GM04504 (cell line): ENCODE data around the gene MCAM.

Experiments used
- DNase-seq: peaks from one replicate; pipeline ENCODE4 v3.0.0-alpha.2; 2012; ENCODE audit warnings: low read depth

Gene MCAM

DNA sequence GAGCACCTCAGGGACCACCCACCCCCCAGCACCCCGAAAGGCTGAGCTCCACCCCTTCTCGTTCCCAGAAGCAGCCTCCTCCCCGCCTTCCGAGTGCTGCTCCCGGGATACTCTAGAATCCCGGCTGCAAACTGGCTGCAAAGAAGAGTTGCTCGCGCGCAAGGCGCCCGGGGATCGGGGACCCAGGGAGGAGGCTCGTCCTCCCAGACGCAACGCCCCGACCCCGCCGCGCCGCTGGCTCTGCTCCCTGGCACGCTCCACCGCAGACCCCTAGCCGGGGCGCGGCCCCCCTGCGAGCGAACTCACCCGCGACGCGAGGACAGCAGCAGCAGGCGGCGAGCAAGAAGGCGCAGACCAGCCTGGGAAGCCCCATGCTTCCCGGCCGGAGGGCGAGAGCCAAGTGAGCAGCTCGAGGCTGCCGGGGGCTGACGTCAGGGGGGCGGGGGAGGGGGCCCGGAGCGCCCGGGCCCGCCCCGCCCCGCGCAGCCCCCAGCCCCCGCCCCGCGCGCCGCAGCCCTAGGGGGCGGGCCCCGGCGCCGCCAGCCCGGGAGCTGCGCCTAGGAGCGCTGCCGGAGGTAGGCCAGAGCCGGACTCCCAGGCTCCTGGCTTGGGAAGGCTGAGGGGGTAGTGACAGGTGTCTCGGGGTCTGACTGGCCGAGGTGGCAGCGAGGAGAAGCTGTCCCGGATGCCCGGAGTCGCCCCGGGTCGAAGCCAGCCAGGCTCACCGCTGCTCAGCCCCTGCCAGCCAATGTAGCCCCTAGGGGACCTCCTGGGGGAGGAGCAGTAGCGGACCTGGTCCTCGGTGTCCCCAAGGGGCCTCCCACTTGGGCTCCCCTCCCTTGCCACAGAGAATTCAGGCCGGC lies at the start of gene MCAM:
MCAM (minus strand) TSS at position 402 of the 863 bp plus-strand sequence; CDS start at position 373, 29 bp downstream.
- DNase-seq: no peak

DNA sequence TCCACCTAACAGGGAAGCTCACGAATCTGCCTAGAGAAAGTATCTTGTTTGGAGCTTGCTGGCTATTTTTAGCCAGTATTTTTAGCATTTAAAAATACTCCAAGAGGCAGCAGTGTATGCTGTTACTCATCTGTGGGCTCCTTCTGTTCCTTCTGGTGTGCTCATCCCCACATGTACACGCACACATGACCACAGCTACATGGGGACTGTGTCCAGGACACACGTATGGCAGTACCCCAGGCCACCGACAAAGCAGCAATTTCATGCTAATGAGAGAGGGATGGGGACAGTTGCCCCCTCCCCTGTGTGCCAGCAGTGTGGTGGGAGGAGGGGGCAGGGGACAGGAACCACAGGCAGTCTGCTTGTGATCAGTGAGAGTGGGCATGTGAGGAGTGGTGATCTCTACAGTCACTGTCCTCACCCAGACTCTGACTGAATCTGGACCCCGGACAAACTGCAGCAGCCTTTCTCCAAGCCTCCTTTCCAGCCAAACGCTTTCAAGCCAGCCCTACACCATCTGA lies 48.2 kb upstream of the MCAM start:
- DNase-seq: no peak

GRCh38 chr11:119363851-119364590 lies 47.1 kb upstream of the MCAM start:
- no peak for DNase-seq

DNA sequence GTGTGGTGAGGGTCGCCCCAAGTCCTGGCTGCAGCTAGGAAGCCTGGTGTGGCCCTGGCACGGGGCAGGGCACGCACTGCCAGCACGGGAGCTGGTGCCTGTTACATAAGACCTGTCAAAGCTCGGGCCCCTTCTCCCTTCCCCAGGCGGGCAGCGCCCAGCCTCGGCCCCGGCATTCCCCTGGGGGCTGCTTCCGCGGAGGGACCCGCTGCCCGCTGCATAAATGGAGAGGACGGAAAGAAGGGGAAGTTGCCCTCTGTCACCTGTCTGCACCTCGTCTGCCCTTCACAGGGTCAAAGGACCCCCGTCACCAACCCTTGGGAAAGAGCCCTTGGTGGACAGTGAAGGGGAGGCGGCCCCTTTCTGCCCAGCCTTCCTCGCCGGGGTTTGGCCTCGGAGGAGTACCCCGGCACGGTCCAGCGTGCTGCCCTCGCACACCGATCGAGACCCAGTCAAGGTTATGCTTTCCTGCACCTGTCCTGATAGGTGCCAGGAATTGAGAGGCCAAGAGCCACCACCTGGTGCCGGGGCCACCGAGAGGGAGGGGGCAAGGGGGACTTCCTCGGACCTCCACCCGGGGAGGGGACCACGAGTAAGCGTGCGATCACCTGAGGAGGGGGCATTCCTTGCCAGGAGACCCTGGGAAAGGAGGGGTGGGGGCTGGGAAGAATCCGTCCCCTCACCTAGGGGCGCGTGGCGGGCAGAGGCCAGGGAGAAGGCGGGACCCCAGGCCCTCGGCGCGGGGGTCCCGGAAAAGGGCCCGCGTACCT lies 46.3 kb upstream of the MCAM start:
- DNase-seq: no peak

DNA sequence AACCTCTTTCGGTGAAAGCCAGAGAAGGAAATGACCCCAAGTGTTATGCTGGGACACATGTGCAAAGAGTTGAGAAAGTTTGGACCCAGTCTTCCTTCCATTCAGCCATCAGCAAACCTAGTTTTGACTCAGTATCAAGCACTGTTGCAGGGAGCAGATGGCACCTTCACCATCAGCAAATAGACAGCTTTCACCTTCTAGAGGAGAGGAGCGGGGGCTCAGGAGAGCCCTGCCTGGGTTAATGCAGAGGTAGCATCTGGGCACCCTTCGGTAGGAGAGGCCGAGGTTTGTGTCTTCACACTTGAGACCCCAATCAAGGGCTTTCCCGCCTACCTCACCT lies 45.8 kb upstream of the MCAM start:
- no peak for DNase-seq

DNA sequence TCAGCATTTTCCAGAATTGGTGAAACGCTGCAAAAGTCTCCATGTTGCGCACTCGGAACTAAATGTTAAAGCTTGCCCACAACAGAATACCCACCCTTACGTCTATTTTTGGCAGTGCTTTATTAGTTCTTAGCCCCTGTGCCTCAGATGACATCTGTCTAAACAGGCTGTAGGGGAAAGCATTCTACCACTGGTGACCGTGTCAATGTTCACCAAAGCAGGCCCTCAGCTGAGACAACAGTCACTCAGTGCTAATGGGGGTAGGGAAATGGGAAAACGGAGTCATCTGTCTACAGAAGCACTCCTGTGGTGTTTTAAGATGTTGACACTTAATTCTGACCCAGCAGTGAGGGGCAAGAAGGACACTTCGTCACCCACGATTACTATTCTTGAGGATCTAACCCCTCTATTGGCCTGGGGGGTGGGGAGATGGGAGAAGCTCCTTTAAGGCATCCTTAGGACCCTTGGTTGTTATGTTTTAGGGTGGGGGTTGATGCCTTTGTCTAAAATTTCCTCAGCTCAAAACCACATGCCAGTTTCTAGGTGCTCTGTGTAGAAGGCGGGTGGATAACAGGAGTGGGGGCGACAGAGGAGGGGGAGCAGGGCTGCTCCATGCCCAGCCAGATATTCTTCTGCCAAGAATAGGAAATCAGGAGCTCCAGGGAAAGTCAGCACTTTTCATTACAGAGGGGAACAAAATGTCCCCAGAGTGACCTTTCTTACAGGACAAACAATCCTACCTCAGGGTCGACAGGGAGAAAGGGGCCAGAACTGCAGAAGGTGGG lies 45.2 kb upstream of the MCAM start:
- DNase-seq: no peak

DNA sequence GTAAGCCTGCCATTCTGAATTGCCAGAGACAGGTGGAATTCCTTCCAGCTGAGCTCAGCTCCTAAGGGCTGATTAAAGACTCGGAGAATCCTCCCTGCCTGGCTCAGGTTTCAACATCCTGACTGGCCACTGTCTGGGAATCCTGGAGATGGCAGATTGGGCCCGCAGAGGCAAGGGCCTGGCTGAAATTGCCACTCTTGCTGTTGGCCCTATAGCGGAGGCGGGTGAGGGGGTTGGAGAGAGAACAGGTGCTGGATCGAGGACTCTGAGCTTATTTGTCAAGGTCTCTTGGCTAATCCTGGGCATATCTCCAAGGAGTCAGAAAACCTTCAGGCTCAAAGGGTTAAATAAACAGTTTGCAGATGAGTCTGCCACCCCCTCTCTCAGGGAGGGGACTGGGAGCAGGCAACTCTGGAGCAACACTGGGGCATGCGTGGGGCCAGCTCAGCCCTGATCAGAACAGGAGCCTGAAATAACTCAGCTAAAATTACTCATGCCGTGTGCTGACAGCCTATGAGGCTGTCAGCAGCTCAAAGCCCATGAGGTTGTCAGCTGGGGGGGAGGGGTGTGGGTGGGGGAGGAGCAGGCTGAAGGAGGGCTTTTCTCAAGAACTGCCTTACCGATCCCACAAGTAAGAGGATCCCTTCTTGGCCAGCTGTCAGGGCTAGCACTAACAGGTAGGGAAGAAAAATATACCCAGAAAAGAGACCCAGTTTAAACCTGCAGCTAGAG lies 44.3 kb upstream of the MCAM start:
- DNase-seq: peak; percentile 33

DNA sequence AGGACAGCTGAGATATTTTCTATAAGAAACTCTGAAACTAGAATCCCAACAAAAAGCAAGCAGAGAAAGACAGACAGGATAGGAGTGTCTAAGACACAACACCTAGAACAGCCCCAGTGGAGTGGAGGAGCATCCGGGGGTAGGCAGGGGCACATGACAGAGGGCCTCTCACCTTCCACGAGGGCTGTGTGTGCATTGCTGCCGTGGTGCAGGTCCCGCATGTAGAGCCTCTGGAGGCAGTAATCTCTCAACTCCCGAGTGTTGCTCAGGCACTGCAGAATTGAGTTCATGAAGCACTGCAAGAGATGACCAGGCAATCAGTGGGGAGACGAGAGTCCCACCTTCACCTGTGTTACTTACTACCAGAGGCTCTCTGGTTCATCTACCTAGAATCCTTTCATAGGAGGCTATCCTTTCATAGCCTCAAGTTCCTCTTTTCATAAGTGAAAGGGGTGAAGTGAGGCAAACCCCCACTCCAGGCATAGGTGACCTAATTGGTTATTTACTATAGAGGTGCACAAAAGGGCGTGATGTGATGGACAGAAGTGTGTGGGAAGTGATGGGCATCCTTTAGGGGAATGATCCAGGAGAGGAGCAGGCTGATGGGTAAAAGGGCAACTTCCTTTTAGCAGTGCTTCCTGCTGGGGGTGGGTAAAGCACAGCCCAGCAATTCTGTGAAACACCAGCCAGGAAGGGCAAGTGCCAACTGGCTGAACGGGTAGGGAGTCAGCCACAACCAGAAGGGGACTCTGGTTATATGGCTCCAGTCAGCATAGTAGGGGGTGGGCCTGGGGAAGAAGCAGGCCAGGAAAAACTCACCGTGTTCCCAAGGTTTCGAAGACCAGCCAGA lies 42.7 kb upstream of the MCAM start:
- no peak for DNase-seq

- no peak for DNase-seq
These were observed 40.1 kb upstream of the MCAM start for GRCh38 chr11:119357074-119357473.

DNA sequence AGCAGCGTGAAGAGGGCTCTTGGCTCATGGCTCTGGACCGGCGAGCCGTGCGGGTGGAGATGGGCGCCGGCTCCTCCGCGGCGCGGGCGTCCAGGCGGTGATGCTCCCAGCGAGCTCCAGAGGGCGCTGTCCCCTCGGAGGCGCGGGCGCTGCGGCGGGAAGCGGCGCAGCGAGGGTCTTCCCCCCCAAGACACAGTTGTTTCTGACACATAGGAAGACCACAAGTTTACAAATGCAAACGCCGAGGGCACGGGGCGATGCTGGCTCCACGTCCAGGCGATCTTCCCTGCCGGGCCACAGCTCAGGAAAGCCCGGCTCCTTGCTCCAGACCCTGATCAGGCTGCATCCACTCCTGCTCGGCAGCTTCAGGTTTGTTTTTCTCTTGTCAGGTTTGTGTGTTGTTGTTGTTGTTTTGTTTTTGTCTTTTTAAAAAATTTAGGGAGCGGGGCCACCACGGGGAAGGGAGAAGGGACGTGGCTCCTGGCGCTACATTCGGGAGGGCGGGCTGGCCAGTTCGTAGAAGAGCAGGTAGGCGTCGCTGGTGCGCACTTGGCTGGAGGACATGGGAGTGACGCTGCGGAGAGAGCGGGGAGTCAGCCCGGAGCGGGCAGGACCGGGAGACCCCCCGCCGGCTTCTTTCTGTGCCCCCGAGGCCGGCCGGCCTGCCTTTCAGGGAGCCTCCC lies 39.6 kb upstream of the MCAM start:
- no peak for DNase-seq

- DNase-seq: no peak
These were observed 38.3 kb upstream of the MCAM start for GRCh38 chr11:119355091-119355843.

DNA sequence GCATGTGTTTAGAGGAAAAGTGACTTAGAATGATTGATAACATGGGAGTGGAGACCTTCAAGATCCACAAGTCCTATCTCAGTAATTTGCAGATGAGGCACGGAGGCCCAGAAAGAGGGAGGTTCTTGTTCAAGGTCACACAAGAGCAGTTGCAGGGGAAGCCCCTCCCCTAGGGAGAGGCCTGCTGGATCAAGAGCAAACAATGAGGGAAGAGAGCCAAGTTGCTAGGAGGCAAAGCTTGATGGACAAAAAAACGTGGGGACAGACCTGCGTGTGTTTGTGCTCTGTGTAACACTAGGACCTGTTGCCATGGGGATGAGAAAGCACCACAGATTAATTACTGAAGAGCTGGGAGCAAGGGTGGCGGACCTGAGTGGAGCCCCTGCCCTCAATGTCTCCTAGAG lies 35.9 kb upstream of the MCAM start:
- no peak for DNase-seq

DNA sequence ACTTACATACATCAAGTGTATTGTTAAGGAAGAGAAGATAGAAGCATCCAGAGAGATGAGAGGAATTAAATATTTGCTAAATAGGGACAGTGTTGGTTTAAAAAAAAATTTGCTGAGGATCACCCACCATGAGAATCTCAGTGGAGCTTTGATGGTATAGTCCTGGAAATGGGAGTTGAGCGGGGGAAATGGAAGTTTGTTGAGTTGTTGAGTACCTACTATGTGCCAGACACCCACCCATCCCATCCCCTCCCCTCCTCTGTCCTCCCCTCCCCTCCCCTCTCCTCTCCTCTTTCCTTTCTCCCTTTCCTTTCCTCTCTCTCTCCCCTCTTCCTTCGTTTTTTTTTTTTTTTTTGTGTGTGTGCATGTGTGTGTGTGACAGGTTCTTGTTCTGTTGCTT lies 34.3 kb upstream of the MCAM start:
- DNase-seq: no peak

GRCh38 chr11:119350302-119350701 lies 33.4 kb upstream of the MCAM start:
- no peak for DNase-seq

DNA sequence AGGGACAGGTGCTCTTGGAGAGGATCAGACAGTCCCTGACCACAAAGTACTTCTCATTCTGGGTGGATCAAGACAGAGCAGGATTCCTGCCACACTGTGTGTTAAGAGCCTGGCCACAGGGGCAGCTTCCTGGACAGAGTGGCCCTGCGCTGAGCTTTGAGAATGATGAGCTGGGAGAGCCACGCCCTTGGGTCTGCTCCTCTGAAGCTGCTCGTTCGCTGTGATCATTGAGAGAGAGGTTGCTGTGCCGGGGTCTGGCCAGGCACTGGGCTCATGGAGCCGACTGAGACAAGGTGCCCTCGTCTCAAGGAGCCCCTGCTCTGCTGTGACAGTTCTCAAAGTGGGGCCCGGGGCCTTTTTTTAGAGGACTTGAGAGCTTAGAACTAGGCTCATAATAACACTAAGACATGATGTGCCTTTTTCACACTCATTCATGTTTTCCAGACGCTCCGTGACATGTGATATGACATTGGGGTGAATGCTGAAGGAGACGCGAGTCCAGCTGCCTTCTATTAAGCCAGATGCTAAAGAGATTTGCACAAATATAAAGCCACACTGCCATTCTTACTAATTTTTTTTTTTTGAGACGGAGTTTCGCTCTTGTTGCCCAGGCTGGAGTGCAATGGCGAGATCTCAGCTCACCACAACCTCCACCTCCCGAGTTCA lies 31.1 kb upstream of the MCAM start:
- no peak for DNase-seq

GRCh38 chr11:119347242-119347641 lies 30.3 kb upstream of the MCAM start:
- no peak for DNase-seq

- DNase-seq: no peak
These were observed 29.7 kb upstream of the MCAM start, which contains the start of gene MFRP for GRCh38 chr11:119346605-119347004. Gene MFRP, minus strand, starts transcription at chr11:119346705. Its CDS starts 192 bp downstream, at chr11:119346513.

DNA sequence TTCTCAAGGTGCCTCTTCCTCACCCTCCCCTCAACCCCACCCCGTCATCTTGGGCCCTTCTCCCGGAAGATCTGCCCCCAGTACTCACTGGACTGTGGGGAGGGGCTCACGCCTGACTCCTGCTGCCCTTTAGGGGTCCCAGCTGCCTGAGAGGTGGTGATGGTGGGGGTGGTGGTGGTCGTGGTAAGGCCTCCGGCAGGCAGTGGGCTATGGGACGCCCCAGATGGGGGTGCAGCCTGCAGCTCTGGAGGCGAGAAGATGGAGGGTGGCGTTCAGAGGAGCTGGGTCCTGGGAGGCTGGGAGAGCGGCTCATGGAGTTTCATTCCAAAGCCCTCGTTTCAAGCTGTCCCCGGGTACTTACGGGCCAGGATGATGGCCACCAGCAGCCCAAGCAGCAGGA lies 28.8 kb upstream of the MCAM start:
- DNase-seq: no peak
